NB4 (cell line): Measurements from ENCODE around the gene SMC3.

Source experiments
- CTCF ChIP-seq: IDR thresholded peaks from one replicate; pipeline ENCODE4 v1.5.1; 2012; ENCODE audit warnings: low read depth, low read length
- MAX ChIP-seq: IDR thresholded peaks from 2 replicates; pipeline ENCODE4 v1.6.1; 2011; ENCODE audit warnings: low read depth, low read length
- POLR2A ChIP-seq: IDR thresholded peaks from 2 replicates; pipeline ENCODE4 v1.6.1; 2011; ENCODE audit warnings: mild to moderate bottlenecking; ENCODE audit not compliant: insufficient read length; ENCODE audit errors: extremely low read depth

GRCh38 chr10:110525349-110526260 lies 41.9 kb upstream of the SMC3 start:
- no peak for TF ChIP-seq CTCF
- no peak for TF ChIP-seq POLR2A
- no peak for TF ChIP-seq MAX
